MCF 10A (cell line): ENCODE measurements around the gene PDE8B. TPM values are rescaled to one million over a fixed set of nuclear protein-coding genes. Genes with fewer than 3 reads are reported as not detected.

Experiments
- BruUV-seq: library from RNA; stranded (reverse); fragments of 400-500 nt; replicated peaks from 2 replicates; lab custom pipeline; 2021; lab: Mats Ljungman, UMichigan
- CTCF ChIA-PET: fragments of 300-600 bp; sonication (Branson Sonifier 250); formaldehyde crosslinking; extraction: SDS; loops from one replicate; lab custom pipeline; 2021; ENCODE audit warnings: antibody characterized with exemption, inconsistent platforms; lab: Yijun Ruan, JAX
- POLR2A ChIA-PET: fragments of 300-600, 350-650 bp; sonication (Branson Sonifier 250); formaldehyde crosslinking; extraction: SDS; loops from one replicate; lab custom pipeline; 2020; ENCODE audit warnings: antibody characterized with exemption, inconsistent platforms; lab: Yijun Ruan, JAX
- DNase-seq: peaks from one replicate; pipeline ENCODE4 v3.0.0-alpha.2; 2018; ENCODE audit not compliant: unreplicated experiment
- H3K27ac Mint-ChIP-seq: one replicate; pipeline ENCODE4 v1.8.0; 2022; ENCODE audit warnings: mild to moderate bottlenecking, low read depth, mixed read lengths; ENCODE audit not compliant: unreplicated experiment
- H3K27me3 Mint-ChIP-seq: one replicate; pipeline ENCODE4 v1.8.0; 2022; ENCODE audit warnings: mixed read lengths; ENCODE audit not compliant: insufficient read depth, unreplicated experiment
- H3K36me3 Mint-ChIP-seq: one replicate; pipeline ENCODE4 v1.8.0; 2022; ENCODE audit warnings: mild to moderate bottlenecking, moderate library complexity, mixed read lengths; ENCODE audit not compliant: insufficient read depth, unreplicated experiment
- H3K4me1 Mint-ChIP-seq: one replicate; pipeline ENCODE4 v1.8.0; 2022; ENCODE audit warnings: mixed read lengths; ENCODE audit not compliant: insufficient read depth, unreplicated experiment
- H3K4me3 Mint-ChIP-seq: one replicate; pipeline ENCODE4 v1.8.0; 2022; ENCODE audit warnings: mild to moderate bottlenecking, moderate library complexity, mixed read lengths; ENCODE audit not compliant: unreplicated experiment
- H3K9me3 Mint-ChIP-seq: one replicate; pipeline ENCODE4 v1.8.0; 2022; ENCODE audit warnings: mixed read lengths; ENCODE audit not compliant: unreplicated experiment
- intact Hi-C: fragments of 100-400 bp; cut with micrococcal nuclease; formaldehyde crosslinking; loops from 2 replicates; pipeline ENCODE4 v1.14.1; 2022
- total RNA-seq: library from RNA; stranded (reverse); gene quantifications from 2 replicates; pipeline ENCODE4 v1.2.3, GENCODE V29; 2022
- TF ChIP-seq, protein P1 (sequence below): fragments of 200-600 bp; IDR thresholded peaks from one replicate; pipeline ENCODE4 v1.8.0; 2022; ENCODE audit warnings: antibody characterized with exemption, mild to moderate bottlenecking; ENCODE audit not compliant: unreplicated experiment

Gene PDE8B
- total RNA-seq, 1 experiment from 2014 or later, result not detected

DNA sequence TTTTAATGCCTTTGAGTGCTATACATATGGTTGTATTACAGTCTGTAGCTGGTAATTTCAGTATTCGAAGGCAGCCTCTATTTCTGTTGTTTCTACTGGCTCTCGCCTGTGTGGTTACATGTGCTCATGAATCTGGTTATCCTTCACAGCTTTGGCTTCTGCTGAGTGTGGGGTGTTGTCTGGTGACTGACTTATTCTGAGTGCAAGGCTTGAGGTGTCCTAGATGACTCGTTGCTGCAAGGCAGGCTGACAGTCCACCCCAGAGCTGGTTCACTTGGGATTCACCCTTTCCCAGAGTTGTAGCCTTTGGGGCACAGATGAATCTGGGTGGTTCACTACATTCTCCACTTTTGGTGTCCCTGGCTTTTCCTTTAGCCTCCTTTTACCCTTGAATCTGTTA is 41.4 kb downstream of the PDE8B start:
- H3K4me3 Mint-ChIP-seq, result no peak overlapping the region
- ChIA-PET CTCF (interaction anchor here (0.5 to 1.0 kb wide), 3 partner anchors 13 to 691 kb away, joined by 3 to 6 read pairs (median 4); no protein-coding TSS in a partner anchor), POLR2A (no interaction called here)
- intact Hi-C loops, result no loop called here
- H3K4me1 Mint-ChIP-seq, result peaks cover 10% of the 10 kb centered on the region
- TF ChIP-seq, protein P1, sequence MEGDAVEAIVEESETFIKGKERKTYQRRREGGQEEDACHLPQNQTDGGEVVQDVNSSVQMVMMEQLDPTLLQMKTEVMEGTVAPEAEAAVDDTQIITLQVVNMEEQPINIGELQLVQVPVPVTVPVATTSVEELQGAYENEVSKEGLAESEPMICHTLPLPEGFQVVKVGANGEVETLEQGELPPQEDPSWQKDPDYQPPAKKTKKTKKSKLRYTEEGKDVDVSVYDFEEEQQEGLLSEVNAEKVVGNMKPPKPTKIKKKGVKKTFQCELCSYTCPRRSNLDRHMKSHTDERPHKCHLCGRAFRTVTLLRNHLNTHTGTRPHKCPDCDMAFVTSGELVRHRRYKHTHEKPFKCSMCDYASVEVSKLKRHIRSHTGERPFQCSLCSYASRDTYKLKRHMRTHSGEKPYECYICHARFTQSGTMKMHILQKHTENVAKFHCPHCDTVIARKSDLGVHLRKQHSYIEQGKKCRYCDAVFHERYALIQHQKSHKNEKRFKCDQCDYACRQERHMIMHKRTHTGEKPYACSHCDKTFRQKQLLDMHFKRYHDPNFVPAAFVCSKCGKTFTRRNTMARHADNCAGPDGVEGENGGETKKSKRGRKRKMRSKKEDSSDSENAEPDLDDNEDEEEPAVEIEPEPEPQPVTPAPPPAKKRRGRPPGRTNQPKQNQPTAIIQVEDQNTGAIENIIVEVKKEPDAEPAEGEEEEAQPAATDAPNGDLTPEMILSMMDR, result no peak
- no peaks in the 10 kb centered on the region for H3K9me3 Mint-ChIP-seq
- H3K27ac Mint-ChIP-seq, result no peak overlapping the region
- DNase-seq, result no peak
- peaks cover 49% of the 10 kb centered on the region for H3K27me3 Mint-ChIP-seq
- no TSS peak for BruUV-seq
- H3K36me3 Mint-ChIP-seq, result no peaks in the 10 kb centered on the region

GRCh38 chr5:77255617-77256016 is 45.1 kb downstream of the PDE8B start:
- no peak for DNase-seq
- intact Hi-C loops, result no loop called here
- CTCF ChIA-PET, result no interaction called here
- Mint-ChIP-seq H3K4me3 (no peak overlapping the region), H3K4me1 (peaks cover 10% of the 10 kb centered on the region), H3K27me3 (peaks cover 58% of the 10 kb centered on the region), H3K27ac (no peak overlapping the region), H3K36me3 (no peaks in the 10 kb centered on the region), H3K9me3 (no peaks in the 10 kb centered on the region)
- TF ChIP-seq, protein P1, result no peak
- BruUV-seq, result no TSS peak
- POLR2A ChIA-PET, result no interaction called here

- DNase-seq, result no peak
- CTCF ChIA-PET, result no interaction called here
- Mint-ChIP-seq H3K9me3 (no peaks in the 10 kb centered on the region), H3K4me3 (no peak overlapping the region), H3K4me1 (peaks cover 10% of the 10 kb centered on the region), H3K27me3 (peaks cover 50% of the 10 kb centered on the region), H3K27ac (no peak overlapping the region), H3K36me3 (no peaks in the 10 kb centered on the region)
- intact Hi-C loops, result no loop called here
- TF ChIP-seq, protein P1, result no peak
- no TSS peak for BruUV-seq
- POLR2A ChIA-PET, result no interaction called here
Observed at GRCh38 chr5:77256406-77256805, 45.9 kb downstream of the PDE8B start.

DNA sequence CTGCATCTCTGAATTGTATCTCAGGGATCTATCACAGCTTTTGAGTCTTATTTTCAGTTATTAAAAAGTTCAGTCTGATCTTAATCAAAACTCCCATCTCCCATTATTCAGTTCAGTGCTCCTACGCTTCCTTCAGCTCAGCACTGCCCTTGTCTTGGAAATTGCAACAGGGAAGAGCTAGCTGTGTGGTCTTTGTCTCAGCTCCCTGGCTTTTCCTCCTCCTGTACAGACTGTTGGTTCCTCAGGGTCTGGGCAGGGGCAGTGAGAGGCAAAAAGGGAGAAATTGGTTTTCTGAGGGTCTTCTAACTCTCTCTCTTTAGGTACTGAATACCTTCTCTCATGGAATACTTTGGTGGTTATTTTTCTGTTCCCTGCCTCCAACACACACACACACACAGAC is 48.2 kb downstream of the PDE8B start:
- TF ChIP-seq, protein P1, result no peak
- H3K27me3 Mint-ChIP-seq, result peaks cover 33% of the 10 kb centered on the region
- no peaks in the 10 kb centered on the region for H3K36me3 Mint-ChIP-seq
- intact Hi-C loops, result no loop called here
- no TSS peak for BruUV-seq
- no peaks in the 10 kb centered on the region for H3K9me3 Mint-ChIP-seq
- H3K4me1 Mint-ChIP-seq, result peaks cover 10% of the 10 kb centered on the region
- POLR2A ChIA-PET, result no interaction called here
- CTCF ChIA-PET, result interaction anchor here (0.7 to 0.9 kb wide), 2 partner anchors 19 to 332 kb away, joined by 3 read pairs; no protein-coding TSS in a partner anchor
- no peak overlapping the region for H3K4me3 Mint-ChIP-seq
- DNase-seq, result no peak
- no peak overlapping the region for H3K27ac Mint-ChIP-seq
